Measurements from ENCODE around the gene PHF21B.

DNA sequence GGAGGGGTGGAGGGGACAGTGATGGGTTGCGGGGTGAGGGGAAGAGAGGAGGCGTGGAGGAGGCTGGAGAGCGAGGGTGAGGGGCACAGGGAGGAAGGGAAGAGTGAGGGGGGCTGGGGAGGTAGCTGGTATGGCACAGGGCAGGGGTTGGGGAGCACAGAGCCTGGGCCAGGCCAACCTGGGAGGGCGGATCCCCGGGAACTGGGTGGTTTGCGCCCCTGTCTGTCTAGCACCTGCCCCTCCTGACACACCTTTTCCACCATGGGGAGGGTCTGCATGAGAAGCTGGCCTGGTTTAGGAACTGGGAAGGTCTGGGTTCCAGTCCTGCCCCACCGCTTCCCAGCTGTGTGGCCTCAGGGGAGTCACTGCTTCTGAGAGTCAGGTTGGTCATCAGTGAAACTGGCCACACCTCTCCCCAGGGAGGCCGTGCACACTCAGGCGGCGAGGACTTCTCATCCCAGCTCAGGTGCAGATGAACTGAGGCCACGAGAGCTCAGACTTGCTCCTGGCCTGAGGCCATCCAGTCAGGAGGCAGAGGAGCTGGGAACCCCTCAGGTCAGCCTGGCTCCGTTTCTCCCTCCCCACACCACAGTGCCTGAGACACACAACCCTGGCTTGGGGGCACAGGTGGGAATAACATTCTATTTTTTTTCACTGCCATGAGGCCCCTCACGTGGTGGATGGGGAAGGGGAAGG lies 95.6 kb downstream of the PHF21B start:
- no peak for TF ChIP-seq ZFX (IDR thresholded peaks at IDR 0.05; ENCODE audit: borderline replicate concordance)
- TF ChIP-seq, protein P1, sequence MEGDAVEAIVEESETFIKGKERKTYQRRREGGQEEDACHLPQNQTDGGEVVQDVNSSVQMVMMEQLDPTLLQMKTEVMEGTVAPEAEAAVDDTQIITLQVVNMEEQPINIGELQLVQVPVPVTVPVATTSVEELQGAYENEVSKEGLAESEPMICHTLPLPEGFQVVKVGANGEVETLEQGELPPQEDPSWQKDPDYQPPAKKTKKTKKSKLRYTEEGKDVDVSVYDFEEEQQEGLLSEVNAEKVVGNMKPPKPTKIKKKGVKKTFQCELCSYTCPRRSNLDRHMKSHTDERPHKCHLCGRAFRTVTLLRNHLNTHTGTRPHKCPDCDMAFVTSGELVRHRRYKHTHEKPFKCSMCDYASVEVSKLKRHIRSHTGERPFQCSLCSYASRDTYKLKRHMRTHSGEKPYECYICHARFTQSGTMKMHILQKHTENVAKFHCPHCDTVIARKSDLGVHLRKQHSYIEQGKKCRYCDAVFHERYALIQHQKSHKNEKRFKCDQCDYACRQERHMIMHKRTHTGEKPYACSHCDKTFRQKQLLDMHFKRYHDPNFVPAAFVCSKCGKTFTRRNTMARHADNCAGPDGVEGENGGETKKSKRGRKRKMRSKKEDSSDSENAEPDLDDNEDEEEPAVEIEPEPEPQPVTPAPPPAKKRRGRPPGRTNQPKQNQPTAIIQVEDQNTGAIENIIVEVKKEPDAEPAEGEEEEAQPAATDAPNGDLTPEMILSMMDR (IDR thresholded peaks at IDR 0.05) = no peak
